Stimulated activated CD8-positive, alpha-beta memory T cell treated with anti-CD3 and anti-CD28 coated beads, Interleukin-12 subunit alpha, Interleukin-12 subunit beta, amount 100 ng/mL, for 24 hours (primary cell): ENCODE data around the gene BANP.
"Not testable (repeated sequence)": the region's sequence is repeated elsewhere in the genome, so short reads cannot be mapped to it uniquely, and the experiment has no call there.

Experiments used
- DNase-seq: peaks from one replicate; pipeline ENCODE4 v3.0.0-alpha.2; 2020; ENCODE audit errors: extremely low read depth

Gene BANP

DNA sequence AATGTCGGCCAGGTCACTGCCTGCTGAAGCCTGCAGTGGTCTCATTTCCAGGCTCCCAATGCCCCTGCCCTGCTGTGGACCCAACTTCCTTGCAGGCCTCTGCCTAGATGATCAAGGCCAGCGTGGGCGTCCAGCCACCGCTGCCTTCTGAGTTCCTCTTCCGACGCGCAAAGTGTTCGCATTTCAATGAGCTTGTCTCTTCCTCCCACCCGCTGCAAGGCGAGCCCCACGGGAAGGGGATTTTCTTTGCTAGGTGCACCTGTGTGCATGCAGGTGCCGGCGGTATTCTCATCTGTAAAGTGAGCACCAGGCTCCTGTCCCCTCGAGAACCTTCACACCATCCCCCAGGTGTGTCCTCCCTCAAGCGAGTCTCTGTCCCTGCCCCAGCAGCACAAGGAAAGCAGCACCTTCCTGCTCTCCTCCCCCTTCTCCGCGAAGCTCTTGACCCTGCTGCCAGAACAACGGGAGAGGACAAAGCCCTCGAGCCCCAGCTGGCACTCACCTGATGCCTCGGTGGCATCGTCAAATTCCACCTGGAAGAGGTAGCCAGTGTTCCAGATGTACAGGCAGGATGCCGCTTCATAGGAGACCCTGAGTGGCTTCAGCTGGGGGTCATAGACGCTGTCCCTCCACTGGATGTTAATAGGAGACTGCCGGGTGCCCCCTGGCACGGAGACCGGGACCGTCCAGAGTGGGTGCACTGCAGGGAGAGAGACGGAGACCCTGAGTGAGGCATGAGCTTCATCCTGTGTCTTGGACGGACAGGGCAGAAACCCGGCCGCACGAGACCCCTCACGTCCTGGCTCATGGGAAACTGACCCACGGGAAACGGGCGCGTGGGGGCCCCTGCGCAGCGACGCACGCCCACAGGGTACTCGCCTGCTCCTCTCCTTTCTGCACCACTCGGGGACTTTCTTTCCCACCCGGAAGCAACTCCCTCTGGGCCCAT is 24.7 kb upstream of the BANP start:
- DNase-seq, result no peak

DNA sequence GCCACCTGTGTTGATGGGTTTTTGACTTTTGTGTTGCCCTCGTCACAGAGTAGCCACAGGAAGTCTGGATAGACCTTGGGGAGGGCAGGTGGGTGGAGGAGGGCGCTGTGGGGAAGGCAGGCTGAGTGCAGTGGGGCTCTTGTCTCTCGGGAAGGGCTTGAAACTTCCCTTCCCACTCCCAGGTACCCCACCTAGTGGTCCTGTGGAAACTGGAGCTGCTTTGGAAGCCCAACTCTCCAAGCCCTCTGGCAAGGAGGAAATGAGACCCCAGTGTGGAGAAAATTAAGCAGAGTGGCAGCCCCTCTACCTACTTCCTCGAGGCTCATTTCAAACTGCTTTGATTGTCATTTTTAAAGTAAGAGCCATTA is 24.1 kb upstream of the BANP start:
- DNase-seq, result no peak

DNA sequence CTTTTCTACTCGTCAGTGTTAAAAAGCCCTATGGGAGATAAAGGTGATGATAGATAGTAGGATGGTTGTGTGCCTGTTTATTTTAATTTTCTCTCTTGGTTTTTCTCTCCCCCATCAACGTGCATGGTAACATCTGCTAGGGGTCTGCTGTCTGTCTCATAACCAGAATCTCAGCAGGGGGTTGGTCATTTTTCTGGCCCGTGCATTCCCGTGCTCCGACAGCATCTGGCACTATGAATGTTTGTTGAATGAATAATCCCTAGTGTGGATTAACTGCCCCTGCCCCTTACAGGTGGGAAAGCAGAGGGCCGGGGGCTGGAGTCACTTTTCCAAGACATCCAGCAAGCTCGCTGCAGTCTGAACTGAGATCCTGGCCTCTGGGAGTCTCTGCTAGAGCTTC is 21.2 kb upstream of the BANP start:
- no peak for DNase-seq

DNA sequence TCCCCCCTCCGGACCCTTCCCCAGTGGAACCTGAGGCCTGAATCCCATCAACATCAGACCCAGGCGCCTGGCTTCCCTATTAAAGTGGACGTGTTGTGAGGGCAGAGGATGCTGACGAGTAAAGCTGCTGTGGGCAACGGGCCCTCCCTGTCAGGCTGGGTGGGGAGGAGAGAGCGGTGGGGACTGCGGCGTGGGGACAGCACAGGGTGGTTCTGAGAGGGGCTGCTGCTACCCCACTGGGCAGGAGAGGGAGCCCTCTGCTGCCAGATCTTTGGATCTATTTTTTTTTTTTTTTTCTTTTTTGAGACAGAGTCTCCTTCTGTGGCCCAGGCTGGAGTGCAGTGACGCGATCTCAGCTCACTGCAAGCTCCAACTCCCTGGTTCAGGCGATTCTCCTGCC is 20.8 kb upstream of the BANP start:
- DNase-seq, result no peak

DNA sequence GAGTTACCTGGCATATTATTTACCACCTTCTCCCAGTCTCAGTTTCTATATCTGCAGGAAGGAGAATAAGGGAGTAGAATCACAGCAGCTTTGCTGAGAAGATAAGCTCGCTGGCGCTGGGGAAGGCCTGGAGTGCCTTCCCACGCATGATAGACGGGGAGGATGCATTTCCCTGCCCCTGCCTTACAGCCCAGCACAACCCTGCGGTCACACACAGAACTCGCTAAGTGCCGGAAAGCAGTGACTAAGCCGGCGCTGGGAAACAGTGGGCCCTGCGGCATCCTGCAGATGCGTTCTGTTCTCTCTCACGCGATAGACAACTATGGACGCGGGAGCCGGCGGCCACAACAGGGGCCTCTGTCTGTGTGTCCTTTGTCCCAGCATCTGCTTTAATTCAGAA is 19.7 kb upstream of the BANP start:
- no peak for DNase-seq

DNA sequence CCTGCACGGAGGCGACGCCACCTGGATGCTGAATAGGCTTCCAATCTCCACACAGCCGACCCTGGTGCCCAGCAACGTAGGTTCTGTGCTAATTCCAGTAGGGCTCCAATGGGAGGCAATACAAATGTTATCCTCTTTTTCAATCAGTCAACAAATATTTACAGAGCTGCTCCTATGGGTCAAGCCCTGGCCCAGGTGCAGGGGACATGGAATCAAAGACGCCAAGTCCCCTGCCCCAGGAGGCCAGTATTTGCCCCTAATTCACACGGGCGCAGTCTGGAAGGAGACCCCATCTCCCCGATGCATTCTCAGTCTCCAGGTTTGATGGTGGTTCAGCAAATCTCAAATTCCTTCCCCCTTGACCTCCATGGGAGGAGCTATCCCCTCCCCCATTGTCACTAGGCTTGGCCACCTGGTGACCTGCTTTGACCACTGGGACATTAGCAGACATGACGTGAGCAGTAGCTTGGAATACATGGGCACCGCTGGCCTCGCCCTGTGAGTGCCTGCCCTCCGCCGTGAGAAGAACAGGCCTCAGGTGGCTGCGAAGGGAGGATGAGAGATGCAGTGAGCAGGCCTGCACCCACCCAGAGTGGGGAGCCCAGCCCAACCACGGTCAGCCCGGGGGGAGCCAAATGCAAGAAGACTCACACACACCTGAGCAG is 18.6 kb upstream of the BANP start:
- not testable (repeated sequence) for DNase-seq

DNA sequence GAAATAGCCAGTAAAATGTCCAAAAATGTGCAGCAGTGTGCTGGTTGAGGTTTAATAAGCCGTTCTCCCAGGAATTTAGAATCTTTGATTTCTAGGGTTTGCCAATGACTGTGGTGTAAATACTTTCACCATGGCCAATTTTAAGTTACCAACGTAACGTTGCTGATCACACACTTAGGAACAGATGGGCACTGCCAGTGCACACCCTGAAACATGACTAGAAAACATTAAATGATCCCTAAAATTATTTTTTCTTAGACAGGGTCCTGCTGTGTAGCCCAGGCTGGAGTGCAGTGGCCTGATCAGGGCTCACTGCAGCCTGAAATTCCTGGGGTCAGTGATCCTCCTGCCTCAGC is 18.1 kb upstream of the BANP start:
- DNase-seq, result no peak

DNA sequence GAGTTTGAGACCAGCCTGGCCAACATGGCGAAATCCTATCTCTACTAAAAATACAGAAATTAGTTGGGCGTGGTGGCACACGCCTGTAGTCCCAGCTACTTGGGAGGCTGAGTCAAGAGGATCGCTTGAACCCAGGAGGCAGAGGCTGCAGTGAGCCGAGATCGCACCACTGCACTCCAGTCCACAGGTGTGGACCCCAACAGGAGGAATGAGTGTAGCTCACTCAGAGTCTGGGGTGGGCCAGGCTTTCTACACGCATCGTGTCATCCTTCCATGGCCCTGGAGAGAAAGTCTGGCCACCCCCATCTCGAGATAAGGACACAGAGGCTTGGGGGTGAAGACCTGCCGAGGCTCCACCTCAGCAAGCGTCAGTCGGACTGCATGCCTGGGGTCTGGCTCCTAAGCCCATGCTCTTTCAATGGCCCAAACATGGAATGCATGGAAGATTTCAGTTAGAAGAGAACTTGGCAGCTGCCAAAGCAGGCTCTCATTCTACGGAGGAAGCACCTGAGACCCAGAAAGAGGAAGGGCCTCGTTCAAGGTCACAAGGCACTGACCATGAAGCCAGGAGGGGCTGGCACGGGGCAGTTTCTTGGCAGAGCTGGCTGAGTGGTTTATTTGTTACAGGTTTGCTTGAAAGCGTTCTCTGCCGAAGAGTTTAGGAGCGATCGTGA is 16.3 kb upstream of the BANP start:
- not testable (repeated sequence) for DNase-seq

DNA sequence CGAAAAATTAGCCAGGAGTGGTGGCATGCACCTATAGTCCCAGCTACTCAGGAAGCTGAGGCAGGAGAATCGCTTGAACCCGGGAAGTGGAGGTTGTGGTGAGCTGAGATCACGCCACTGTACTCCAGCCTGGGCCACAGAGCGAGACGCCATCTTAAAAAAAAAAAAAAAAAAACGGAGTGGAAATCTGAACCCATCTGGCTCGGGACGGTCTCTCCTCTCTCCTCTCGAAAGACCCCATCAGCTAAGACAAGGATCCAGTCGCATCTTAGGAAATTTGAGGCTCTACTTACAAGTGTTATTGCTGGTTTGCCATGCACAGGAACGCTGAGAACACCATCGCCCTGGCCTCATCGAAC is 15.2 kb upstream of the BANP start:
- not testable (repeated sequence) for DNase-seq

DNA sequence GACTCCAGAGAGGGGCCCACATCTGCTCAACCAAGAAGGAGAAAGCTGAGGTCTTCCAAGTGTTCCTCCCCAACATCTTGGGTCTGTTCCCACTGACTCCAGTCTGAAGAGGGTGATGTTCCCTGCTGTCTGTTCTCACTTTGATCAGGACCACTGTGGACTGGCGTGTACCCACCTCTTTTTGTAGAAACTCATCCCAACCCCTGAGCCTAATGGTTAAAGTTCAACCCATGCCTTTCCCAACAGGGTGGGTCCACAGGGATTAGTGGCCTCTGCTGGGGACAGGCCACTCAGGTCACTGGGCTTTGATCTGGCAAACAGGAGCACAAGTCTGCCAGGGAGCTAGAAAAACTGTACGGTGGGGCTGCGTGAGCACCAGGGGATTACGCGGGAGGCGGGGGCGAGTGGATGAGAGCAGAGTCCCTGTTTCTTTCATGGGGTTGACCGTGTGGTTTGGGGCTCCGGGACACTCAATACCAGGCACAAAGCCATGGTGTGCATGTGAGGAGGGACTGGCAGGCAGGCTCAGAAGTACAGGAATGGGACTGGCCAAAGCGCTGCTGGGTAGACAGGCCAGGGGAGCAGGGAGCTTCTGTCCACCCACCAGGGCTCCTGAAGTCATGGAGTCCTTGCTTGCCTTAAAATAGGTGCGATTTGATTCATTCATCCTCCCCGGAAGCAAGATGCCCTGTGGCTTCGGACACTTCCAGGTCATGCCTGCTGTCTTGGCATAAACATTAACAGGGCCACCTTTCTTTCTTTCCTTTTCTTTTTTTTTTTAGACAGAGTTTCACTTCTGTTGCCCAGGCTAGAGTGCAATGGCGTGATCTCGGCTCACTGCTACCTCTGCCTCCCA is 14.6 kb upstream of the BANP start, which contains the start of gene CA5A:
Gene CA5A, minus strand, starts transcription at position 155 of the 856 bp plus-strand sequence. Its CDS starts 79 bp downstream, at position 76.
- DNase-seq, result no peak

DNA sequence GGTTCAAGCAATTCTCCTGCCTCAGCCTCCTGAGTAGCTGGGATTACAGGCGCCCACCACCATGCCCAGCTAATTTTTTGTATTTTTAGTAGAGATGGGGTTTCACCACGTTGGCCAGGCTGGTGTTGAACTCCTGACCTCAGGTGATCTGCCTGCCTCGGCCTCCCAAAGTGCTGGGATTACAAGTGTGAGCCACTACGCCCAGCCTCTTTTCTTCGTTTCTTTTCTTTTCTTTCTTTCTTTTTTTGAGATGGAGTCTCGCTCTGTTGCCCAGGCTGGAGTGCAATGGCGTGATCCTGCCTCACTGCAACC is 14.0 kb upstream of the BANP start:
- not testable (repeated sequence) for DNase-seq

DNA sequence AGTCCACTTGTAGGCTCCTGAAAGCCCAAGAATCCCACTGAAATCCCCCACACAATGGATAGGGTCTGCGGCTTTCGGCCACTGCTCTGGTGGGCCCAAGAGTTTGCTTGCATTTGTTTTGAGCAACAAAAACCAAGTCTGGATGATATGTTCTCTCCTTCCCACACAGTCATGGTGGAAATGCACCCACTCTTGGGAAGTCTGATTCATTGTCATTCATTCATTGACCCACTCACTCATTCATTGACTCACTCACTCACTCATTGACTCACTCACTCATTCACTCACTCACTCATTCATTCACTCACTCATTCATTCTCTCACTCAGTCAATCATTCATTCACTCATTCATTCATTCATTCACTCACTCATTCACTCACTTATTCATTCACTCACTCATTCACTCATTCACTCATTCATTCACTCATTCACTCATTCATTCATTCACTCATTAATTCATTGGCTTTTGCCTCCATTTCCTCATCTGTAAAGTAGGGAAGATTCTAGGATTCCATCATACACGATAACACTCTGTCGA is 12.8 kb upstream of the BANP start:
- DNase-seq, result no peak

DNA sequence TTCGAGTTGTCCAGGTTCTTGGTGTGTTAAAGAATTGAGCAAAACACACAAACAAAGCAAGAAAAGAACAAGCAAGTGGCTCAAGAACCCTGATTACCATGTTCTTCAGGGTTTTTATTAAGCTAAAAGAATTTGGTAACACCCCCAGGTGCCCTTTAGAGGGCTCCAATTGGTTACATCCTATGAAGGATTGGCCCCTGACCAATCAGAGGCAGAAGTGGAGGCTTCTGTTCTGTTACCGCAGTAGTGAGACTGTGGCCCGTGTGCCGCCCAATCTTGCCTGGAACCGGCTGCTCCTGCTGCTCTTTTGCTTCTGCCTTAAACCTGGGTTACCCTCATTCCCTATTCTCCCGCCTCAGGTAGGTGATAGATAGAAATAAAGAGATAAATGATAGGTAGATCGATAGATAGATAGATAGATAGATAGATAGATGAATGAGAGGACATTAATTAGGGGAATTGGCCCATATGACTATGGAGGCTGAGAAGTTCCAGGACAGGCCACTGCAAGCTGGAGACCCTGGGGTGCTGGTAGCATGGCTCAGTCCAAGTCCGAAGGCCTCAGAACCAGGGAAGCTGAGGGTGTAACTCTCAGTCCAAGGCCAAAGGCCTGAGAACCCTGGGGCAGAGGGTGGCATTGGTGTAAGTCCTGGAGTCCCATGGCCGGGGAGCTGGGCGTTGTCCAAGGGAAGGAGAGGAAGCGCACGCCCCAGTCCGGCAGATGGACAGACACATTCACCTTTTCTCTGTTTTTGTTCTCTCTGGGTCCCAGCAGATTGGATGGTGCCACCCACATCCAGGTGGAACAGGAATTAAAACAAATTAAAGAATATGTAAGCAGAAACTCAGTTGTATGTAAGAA is 11.4 kb upstream of the BANP start:
- DNase-seq, result no peak

DNA sequence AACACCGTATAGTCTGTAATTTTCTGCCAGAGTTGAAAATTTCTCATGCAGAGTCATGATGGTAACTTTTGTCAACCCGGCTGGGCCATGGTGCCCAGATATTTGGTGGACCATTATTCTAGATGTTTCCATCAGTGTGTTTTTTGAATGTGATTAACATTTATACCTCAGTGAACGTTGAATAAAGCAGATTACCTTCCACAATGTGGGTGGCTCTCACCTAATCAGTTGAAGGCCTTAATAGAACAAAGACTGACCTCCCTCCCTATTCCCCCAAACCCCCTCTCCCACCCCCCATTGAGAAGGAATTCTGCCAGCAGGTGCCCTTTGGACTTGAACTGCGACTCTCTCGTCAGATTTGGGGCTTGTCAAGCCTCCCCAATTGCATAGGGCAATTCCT is 8.6 kb upstream of the BANP start:
- DNase-seq, result no peak

DNA sequence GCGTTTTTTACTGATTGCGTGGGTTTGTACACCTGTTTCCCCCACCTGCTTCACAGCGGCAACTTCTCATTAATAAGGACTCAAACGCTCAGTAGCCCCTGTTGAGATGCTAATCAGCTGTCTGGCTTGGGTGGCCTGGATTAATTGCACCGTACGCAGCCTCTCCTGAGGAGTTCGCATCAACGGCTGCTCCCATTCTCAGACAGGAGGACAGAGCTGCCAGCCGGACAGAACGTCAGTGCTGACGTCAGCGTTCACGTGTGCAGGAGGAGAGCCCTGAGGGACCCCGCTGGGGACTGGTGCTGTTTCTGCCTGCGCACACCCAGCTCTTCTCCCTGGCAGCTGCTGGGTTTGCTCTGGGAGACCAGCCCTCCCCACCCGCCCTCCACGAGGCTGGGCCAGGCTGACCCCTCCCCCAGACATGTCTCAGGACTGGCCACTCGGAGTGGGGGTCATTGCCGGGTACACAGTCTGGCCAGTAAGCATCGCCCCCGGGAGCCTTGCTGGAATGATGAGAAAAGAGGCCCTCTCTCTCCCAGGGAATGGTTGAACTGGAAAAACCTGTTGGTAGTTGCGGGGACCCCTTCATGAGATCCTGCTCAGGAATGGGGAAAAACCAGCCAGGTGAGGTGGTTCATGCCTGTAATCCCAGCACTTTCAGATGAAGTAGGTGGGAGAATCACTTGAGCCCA is 5.7 kb upstream of the BANP start:
- no peak for DNase-seq

DNA sequence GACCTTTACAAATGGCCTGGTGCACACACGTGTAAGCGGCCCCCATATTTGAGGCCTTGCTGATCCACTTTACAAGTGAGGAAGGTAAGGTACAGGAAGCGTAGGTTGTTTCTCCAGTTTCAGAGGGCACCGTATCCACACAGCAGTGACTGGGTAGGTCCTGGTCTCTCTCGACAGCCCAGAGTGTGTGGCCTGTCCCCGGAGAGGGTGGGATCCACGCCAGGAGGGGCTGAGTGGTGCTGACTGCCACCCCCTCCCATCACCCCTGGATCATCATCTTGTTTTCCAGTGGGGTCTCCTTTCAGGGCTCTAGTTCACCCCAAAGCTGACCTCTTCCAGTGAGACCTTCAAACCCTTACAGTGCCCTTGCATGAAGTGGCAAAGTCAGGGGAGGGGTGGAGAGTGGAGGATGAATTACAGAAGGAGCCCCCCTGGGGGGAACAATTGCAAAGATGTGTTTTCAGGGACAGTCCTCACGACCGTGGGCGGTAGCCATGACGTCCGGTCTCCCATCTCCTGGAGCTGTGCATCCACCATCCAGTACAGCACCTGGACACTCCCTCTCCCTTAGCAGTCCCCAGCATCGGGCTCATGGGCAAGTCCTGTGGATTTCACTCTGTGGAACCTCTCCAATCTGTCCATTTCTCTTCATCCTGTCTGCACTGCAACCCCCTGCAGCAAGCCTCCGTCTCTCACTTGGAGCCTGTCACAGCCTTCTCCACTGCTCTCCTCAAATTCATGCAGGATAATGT is 4.5 kb upstream of the BANP start:
- no peak for DNase-seq

DNA sequence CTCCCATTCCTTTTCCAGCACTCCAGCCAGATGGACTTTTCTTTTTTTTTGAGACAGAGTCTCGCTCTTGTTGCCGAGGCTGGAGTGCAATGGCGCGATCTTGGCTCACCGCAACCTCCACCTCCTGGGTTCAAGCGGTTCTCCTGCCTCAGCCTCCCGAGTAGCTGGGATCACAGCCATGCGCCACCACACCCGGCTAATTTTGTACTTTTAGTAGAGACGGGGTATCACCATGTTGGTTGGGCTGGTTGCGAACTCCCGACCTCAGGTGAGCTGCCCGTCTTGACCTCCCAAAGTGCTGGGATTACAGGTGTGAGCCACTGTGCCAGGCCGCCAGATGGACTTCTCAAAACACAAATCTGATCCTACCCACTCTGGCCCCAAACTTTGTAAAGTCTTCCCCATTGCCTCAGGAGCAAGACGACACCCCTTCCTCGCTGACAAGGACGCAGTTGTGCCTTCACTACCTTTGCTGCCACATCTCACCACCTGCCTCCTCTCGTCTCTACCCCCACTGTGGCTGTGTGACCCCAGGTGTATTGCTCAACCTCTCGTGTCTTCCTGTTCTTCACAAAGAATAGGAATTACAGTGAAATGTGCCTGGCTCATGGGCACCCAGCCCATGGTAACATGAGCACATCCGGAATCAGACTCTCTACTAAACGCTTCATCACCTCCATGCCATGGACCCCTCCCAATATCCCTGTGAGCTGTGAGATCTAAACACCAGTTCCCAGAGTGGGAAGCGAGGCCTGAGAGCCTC is 3.7 kb upstream of the BANP start:
- DNase-seq, result no peak

DNA sequence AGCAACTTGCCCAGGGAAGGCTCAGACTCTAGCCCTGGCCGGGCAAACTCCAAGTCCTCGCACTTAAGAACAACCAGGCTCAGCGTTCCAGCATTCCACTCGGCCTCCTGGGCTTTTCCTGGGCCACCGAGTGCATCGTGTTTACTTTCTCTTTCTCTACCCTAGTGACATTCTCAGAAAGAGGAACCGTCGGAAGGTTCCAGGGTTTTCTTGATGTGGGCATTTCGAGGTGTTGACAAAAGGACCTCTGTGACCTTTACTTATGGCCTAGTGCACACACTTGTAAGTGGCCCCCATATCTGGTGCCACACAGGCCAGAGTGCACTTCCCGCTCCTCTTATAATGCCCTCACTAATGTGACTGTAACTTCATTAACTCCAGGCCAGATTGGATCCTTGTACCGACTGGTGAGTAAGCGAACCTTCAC is 3.1 kb upstream of the BANP start:
- DNase-seq, result no peak

DNA sequence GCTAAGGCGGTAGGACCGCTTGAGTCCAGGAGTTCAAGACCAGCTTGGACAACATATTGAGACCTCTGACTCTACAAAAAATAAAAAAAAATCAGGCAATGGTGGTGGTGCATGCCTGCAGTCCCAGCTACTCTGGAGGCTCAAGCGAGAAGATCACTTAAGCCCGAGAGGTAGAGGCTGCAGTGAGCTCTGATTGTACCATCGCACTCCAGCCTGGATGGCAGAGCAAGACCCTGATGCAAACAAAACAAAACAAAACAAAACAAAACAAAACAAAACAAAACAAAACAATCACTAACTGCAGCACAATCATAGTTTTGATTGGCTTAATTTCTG is 2.5 kb upstream of the BANP start:
- DNase-seq, result no peak
